IMR-90 (cell line): ENCODE data around the gene EXOC4. TPM values are rescaled to one million over a fixed set of nuclear protein-coding genes. Genes with fewer than 3 reads are reported as not detected.

ENCODE experiments used
- ATAC-seq: fragments of 200-7000 bp; cut with Tn5 transposase; 2 replicates; pipeline ENCODE4 v1.9.1; 2020; ENCODE audit warnings: low read depth, mild to moderate bottlenecking, moderate library complexity
- BruUV-seq: library from RNA; stranded (reverse); fragments of 400-500 nt; replicated peaks from 2 replicates; lab custom pipeline; 2021; lab: Mats Ljungman, UMichigan
- CTCF ChIA-PET: fragments of 300-600 bp; formaldehyde crosslinking; extraction: SDS; loops from one replicate; lab custom pipeline; 2021; ENCODE audit warnings: antibody characterized with exemption; lab: Yijun Ruan, JAX
- POLR2A ChIA-PET: fragments of 300-600 bp; sonication (Branson Sonifier 250); formaldehyde crosslinking; loops from one replicate; lab custom pipeline; 2022; ENCODE audit warnings: antibody characterized with exemption; ENCODE audit not compliant: unreplicated experiment; lab: Charles Lee
- DNase-seq: peaks from one replicate; pipeline ENCODE4 v3.0.0; 2013
- H2AFZ ChIP-seq: replicated peaks from 2 replicates; pipeline ENCODE3; 2013; ENCODE audit warnings: low read length, mild to moderate bottlenecking; ENCODE audit not compliant: poor library complexity
- H2AK5ac ChIP-seq: 2 replicates; pipeline ENCODE4 v1.6.1; 2013; ENCODE audit warnings: low read depth, low read length, inconsistent platforms
- H2AK9ac ChIP-seq: replicated peaks from 2 replicates; pipeline ENCODE3; 2013; ENCODE audit warnings: mild to moderate bottlenecking, low read depth, low read length, moderate library complexity; ENCODE audit not compliant: poor library complexity
- H2BK120ac ChIP-seq: 2 replicates; pipeline ENCODE4 v1.6.1; 2013; ENCODE audit warnings: low read depth, low read length, inconsistent platforms
- H2BK15ac ChIP-seq: 3 replicates; pipeline ENCODE4 v1.6.1; 2013; ENCODE audit warnings: low read depth, low read length, inconsistent platforms
- H2BK20ac ChIP-seq: 2 replicates; pipeline ENCODE4 v1.6.1; 2013; ENCODE audit warnings: low read depth, mild to moderate bottlenecking, inconsistent platforms, low read length, moderate library complexity
- H2BK5ac ChIP-seq: 2 replicates; pipeline ENCODE4 v1.6.1; 2013; ENCODE audit warnings: mild to moderate bottlenecking, low read depth, low read length, inconsistent platforms; ENCODE audit not compliant: poor library complexity, severe bottlenecking
- H3K14ac ChIP-seq: replicated peaks from 2 replicates; pipeline ENCODE4 v1.6.1; 2013; ENCODE audit warnings: low read depth, low read length, inconsistent platforms
- H3K18ac ChIP-seq: 2 replicates; pipeline ENCODE4 v1.6.1; 2013; ENCODE audit warnings: low read depth, low read length, control low read depth
- H3K23ac ChIP-seq: 2 replicates; pipeline ENCODE4 v1.6.1; 2013; ENCODE audit warnings: low read depth, low read length, inconsistent platforms
- H3K27ac ChIP-seq: 2 replicates; pipeline ENCODE4 v1.5.1; 2013; ENCODE audit warnings: mild to moderate bottlenecking, control low read depth, low read length; ENCODE audit not compliant: insufficient read depth
- H3K27me3 ChIP-seq: 2 replicates; pipeline ENCODE4 v1.6.1; 2013; ENCODE audit warnings: low read length; ENCODE audit not compliant: control insufficient read depth, insufficient read depth
- H3K36me3 ChIP-seq: 2 replicates; pipeline ENCODE4 v1.6.1; 2013; ENCODE audit warnings: low read length, mixed read lengths; ENCODE audit not compliant: control insufficient read depth, insufficient read depth
- H3K4ac ChIP-seq: 2 replicates; pipeline ENCODE4 v1.6.1; 2013; ENCODE audit warnings: low read depth, low read length, inconsistent platforms
- H3K4me1 ChIP-seq: 2 replicates; pipeline ENCODE4 v1.6.1; 2013; ENCODE audit warnings: low read length, mixed read lengths; ENCODE audit not compliant: control insufficient read depth, insufficient read depth
- H3K4me2 ChIP-seq: 2 replicates; pipeline ENCODE4 v1.6.1; 2013; ENCODE audit warnings: low read depth, mild to moderate bottlenecking, control low read depth, low read length, moderate library complexity
- H3K4me3 ChIP-seq: 2 replicates; pipeline ENCODE4 v1.5.1; 2013; ENCODE audit warnings: low read depth, mild to moderate bottlenecking, control low read depth, low read length, moderate library complexity; ENCODE audit not compliant: insufficient read depth
- H3K56ac ChIP-seq: 2 replicates; pipeline ENCODE4 v1.6.1; 2013; ENCODE audit warnings: low read length, inconsistent platforms; ENCODE audit not compliant: insufficient read depth; ENCODE audit errors: extremely low read depth
- H3K79me1 ChIP-seq, 2 experiments: 2 replicates each; pipeline ENCODE4 v1.6.1; 2013; ENCODE audit warnings: low read length in 2 of 2, inconsistent platforms in 1 of 2, low read depth in 1 of 2
- H3K9ac ChIP-seq: 2 replicates; pipeline ENCODE4 v1.6.1; 2013; ENCODE audit warnings: low read depth, low read length, control low read depth
- H3K9me1 ChIP-seq: 2 replicates; pipeline ENCODE4 v1.6.1; 2013; ENCODE audit warnings: low read length, inconsistent platforms; ENCODE audit not compliant: insufficient read depth
- H3K9me3 ChIP-seq: 2 replicates; pipeline ENCODE4 v1.6.1; 2013; ENCODE audit warnings: low read length; ENCODE audit not compliant: control insufficient read depth, insufficient read depth
- H4K20me1 ChIP-seq: 2 replicates; pipeline ENCODE4 v1.6.1; 2013; ENCODE audit warnings: low read length, inconsistent platforms; ENCODE audit not compliant: insufficient read depth
- H4K5ac ChIP-seq: 2 replicates; pipeline ENCODE4 v1.6.1; 2013; ENCODE audit warnings: mild to moderate bottlenecking, low read depth, low read length, control low read depth
- H4K8ac ChIP-seq, 2 experiments: 2 replicates each; pipeline ENCODE4 v1.6.1; 2013; ENCODE audit warnings: low read depth in 2 of 2, low read length in 2 of 2, control low read depth in 1 of 2, inconsistent platforms in 1 of 2
- H4K91ac ChIP-seq: 2 replicates; pipeline ENCODE4 v1.6.1; 2013; ENCODE audit warnings: low read depth, low read length, inconsistent platforms; ENCODE audit not compliant: insufficient read depth
- BHLHE40 ChIP-seq: fragments of 150-350 bp; IDR thresholded peaks from 2 replicates; pipeline ENCODE4 v1.6.1; 2016; ENCODE audit warnings: mild to moderate bottlenecking, low read depth, low read length
- CEBPB ChIP-seq: IDR thresholded peaks from 2 replicates; pipeline ENCODE4 v1.6.1; 2012; ENCODE audit warnings: low read depth, low read length, improper control_type of control experiment
- MAFK ChIP-seq: IDR thresholded peaks from 2 replicates; pipeline ENCODE4 v1.6.1; 2012; ENCODE audit warnings: low read depth, low read length, improper control_type of control experiment
- NFE2L2 ChIP-seq: fragments of 150-350 bp; IDR thresholded peaks from 2 replicates; pipeline ENCODE4 v1.6.1; 2016; ENCODE audit warnings: low read depth, mild to moderate bottlenecking, low read length
- RAD21 ChIP-seq: IDR thresholded peaks from 2 replicates; pipeline ENCODE4 v1.6.1; 2012; ENCODE audit warnings: low read length, improper control_type of control experiment
- WGBS, 2 experiments: methylation state at CpG; one replicate each; pipeline versions ENCODE4 v1.1.5 to v1.1.7; 2013; ENCODE audit warnings: missing lambda C conversion rate in 2 of 2; ENCODE audit not compliant: insufficient read length in 1 of 2; ENCODE audit errors: extremely low coverage in 2 of 2; 5-methylcytosine and 5-hydroxymethylcytosine counted together
- dilution Hi-C: fragments of 300-500 bp; cut with HindIII; formaldehyde crosslinking; loops from one replicate; pipeline ENCODE4 v1.14.3; 2018; ENCODE audit warnings: low sequenced_read_pairs; ENCODE audit not compliant: unreplicated experiment
- in situ Hi-C: fragments of 300-500 bp; cut with MboI; formaldehyde crosslinking; loops from 3 replicates; pipeline ENCODE4 v1.14.3; 2019; ENCODE audit warnings: low sequenced_read_pairs, inconsistent platforms, mixed read lengths
- intact Hi-C: fragments of 100-400 bp; cut with micrococcal nuclease; formaldehyde crosslinking; loops from 2 replicates; pipeline ENCODE4 v1.10.0; 2022
- polyA plus RNA-seq, 3 experiments: library from polyadenylated mRNA; depleted of rRNA; stranded (reverse); fragments of >200 nt; gene quantifications; 2 replicates each; pipeline ENCODE4 v1.2.3, GENCODE V29; 2012; ENCODE audit warnings: low replicate concordance in 1 of 3
- total RNA-seq: library from RNA; depleted of rRNA; stranded (reverse); fragments of >200 nt; gene quantifications from 2 replicates; pipeline ENCODE4 v1.2.3, GENCODE V29; 2012
- TF ChIP-seq, protein P1 (sequence below): fragments of 150-350 bp; IDR thresholded peaks from 2 replicates; pipeline ENCODE4 v1.6.1; 2017; ENCODE audit warnings: mild to moderate bottlenecking, antibody characterized with exemption, low read length, low read depth
- TF ChIP-seq, protein P2 (sequence below): fragments of 150-350 bp; IDR thresholded peaks from 2 replicates; pipeline ENCODE4 v1.6.1; 2016; ENCODE audit warnings: low read depth, mild to moderate bottlenecking, low read length, moderate library complexity, borderline replicate concordance

The EXOC4 gene
- total and polyA plus RNA-seq, 2 of the 4 experiments (the other 2 are of a cell fraction) = 25.4 to 94.6 TPM

DNA sequence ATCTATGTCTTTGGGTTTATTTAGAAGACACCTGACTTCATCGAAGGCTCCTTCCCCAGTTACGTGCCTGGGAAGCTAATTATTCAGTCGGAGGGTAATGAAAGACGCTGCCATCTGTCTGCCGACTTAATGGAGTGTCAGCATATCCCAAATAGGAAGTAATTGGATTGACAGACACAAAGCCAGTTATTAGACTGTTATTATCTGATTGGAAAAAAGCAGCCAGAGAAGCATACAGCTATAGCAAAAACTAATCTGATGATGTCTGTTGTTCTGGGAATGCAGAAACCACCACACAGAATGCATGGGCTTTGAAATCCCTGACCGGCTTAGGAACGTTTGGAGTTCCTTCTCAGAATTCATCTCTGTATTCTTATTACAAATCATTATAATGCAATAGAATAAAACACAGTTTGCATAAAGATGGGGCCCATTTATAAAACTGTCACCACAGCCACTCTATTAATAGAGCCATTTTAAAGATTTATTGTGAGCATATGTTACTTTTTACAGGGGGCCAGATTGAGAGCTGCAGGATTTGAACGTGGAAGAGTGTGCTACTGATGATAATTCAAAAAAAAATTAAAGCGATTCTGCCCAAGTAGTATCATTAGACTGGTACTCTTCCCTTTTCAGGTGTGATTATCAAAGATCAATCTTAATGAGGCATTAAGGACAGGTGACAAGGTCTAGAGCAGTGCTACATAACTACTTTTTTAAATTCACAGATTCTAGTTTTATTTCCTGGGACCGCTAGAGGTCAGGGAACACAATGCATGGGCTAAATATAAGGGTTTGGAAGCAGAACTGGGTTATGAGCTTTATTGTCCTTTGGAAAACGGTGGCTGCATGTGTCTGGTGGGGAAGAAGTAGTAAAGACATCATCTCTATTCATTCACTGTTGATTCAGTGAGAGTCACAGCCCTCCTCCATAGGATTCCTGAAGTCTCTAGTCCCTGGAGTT, 544.2 kb downstream of the EXOC4 start:
- peak overlapping the region; percentile 24; the same call in 1 of the 2 replicates for H4K5ac ChIP-seq
- peak overlapping the region; percentile 1 to 29; a peak in 1 of 4 replicates for H4K8ac ChIP-seq
- in situ Hi-C loops (no loop called here), dilution Hi-C loops (no loop called here), intact Hi-C loops (no loop called here)
- no peaks in the 10 kb centered on the region; a peak in 1 of 4 replicates for H3K79me1 ChIP-seq
- TF ChIP-seq, protein P1, sequence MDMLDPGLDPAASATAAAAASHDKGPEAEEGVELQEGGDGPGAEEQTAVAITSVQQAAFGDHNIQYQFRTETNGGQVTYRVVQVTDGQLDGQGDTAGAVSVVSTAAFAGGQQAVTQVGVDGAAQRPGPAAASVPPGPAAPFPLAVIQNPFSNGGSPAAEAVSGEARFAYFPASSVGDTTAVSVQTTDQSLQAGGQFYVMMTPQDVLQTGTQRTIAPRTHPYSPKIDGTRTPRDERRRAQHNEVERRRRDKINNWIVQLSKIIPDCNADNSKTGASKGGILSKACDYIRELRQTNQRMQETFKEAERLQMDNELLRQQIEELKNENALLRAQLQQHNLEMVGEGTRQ = no peak
- TF ChIP-seq, protein P2, sequence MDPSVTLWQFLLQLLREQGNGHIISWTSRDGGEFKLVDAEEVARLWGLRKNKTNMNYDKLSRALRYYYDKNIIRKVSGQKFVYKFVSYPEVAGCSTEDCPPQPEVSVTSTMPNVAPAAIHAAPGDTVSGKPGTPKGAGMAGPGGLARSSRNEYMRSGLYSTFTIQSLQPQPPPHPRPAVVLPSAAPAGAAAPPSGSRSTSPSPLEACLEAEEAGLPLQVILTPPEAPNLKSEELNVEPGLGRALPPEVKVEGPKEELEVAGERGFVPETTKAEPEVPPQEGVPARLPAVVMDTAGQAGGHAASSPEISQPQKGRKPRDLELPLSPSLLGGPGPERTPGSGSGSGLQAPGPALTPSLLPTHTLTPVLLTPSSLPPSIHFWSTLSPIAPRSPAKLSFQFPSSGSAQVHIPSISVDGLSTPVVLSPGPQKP = no peak
- no peak for TF ChIP-seq CEBPB
- TF ChIP-seq MAFK = no peak
- no peak for TF ChIP-seq BHLHE40
- TF ChIP-seq RAD21 = no peak
- TF ChIP-seq NFE2L2 = no peak
- H3K9ac ChIP-seq = no peak overlapping the region
- no peak overlapping the region for H3K4me3 ChIP-seq
- H4K20me1 ChIP-seq = no peaks in the 10 kb centered on the region
- H3K56ac ChIP-seq = no peak overlapping the region
- ChIA-PET POLR2A (no interaction called here), CTCF (interaction anchor here (0.6 kb wide), 1 partner anchor 1217 kb away, joined by 3 read pairs; no protein-coding TSS in a partner anchor)
- H3K27me3 ChIP-seq = no peaks in the 10 kb centered on the region
- ATAC-seq = no peak
- peaks cover 5% of the 10 kb centered on the region; the same call in 1 of the 2 replicates for H3K4me1 ChIP-seq
- no peak for DNase-seq
- H3K18ac ChIP-seq = peak overlapping the region; percentile 48; the same call in 1 of the 2 replicates
- H3K14ac ChIP-seq = peak overlapping the region; percentile 29
- peak overlapping the region; percentile 66 for H2BK120ac ChIP-seq
- peak overlapping the region; percentile 71; the same call in 1 of the 2 replicates for H2BK20ac ChIP-seq
- H2AK5ac ChIP-seq = 0 out of 2 replicates have a peak overlapping the region, but pooled peaks have one; percentile 5
- no peak overlapping the region for H2AFZ ChIP-seq
- BruUV-seq = no TSS peak
- H2AK9ac ChIP-seq = no peak overlapping the region
- WGBS, 2 experiments = no CpG with 5 or more reads among the region's 11 CpGs
- H2BK5ac ChIP-seq = peak overlapping the region; percentile 66
- H2BK15ac ChIP-seq = peak overlapping the region; percentile 18; the same call in 1 of the 3 replicates
- H3K4me2 ChIP-seq = peak overlapping the region; percentile 23; the same call in 1 of the 2 replicates
- H3K36me3 ChIP-seq = no peaks in the 10 kb centered on the region
- no peaks in the 10 kb centered on the region for H3K9me3 ChIP-seq
- peaks cover 7% of the 10 kb centered on the region for H3K9me1 ChIP-seq
- peak overlapping the region; percentile 41; the same call in 1 of the 2 replicates for H3K27ac ChIP-seq
- H4K91ac ChIP-seq = peak overlapping the region; percentile 19; the same call in 1 of the 2 replicates
- H3K23ac ChIP-seq = peak overlapping the region; percentile 28; the same call in 1 of the 2 replicates
- H3K4ac ChIP-seq = peak overlapping the region; percentile 65
